Neuronal stem cell (in vitro differentiated cells): ENCODE results near the gene RETSAT.

Experiments
- DNase-seq: peaks from one replicate; pipeline ENCODE4 v3.0.0-alpha.2; 2013; ENCODE audit warnings: low spot score
- H2AFZ ChIP-seq: one replicate; pipeline ENCODE4 v1.6.1; 2013; ENCODE audit warnings: mild to moderate bottlenecking, low read length, inconsistent platforms
- H2AK5ac ChIP-seq: 2 replicates; pipeline ENCODE4 v1.6.1; 2013; ENCODE audit warnings: low read depth, mild to moderate bottlenecking, inconsistent platforms, low read length, moderate library complexity, mixed read lengths
- H2BK120ac ChIP-seq: 2 replicates; pipeline ENCODE4 v1.6.1; 2013; ENCODE audit warnings: low read depth, mild to moderate bottlenecking, inconsistent platforms, low read length, moderate library complexity, mixed read lengths
- H2BK12ac ChIP-seq: one replicate; pipeline ENCODE4 v1.6.1; 2013; ENCODE audit warnings: low read length, inconsistent platforms
- H2BK15ac ChIP-seq: 2 replicates; pipeline ENCODE4 v1.6.1; 2013; ENCODE audit warnings: mild to moderate bottlenecking, low read length, inconsistent platforms, mixed read lengths
- H2BK5ac ChIP-seq: one replicate; pipeline ENCODE4 v1.6.1; 2013; ENCODE audit warnings: inconsistent platforms, mild to moderate bottlenecking, low read length, moderate library complexity
- H3K14ac ChIP-seq: one replicate; pipeline ENCODE4 v1.6.1; 2013; ENCODE audit warnings: low read length, inconsistent platforms
- H3K18ac ChIP-seq: 2 replicates; pipeline ENCODE4 v1.6.1; 2013; ENCODE audit warnings: low read length, inconsistent platforms
- H3K23ac ChIP-seq: 2 replicates; pipeline ENCODE4 v1.6.1; 2013; ENCODE audit warnings: low read depth, mild to moderate bottlenecking, mixed read lengths, low read length, inconsistent platforms; ENCODE audit not compliant: poor library complexity
- H3K27ac ChIP-seq: replicated peaks from 3 replicates; pipeline ENCODE4 v1.5.1; 2013; ENCODE audit warnings: low read length, inconsistent platforms
- H3K27me3 ChIP-seq, 3 experiments: 2 replicates each; pipeline ENCODE4 v1.6.1; 2013; ENCODE audit warnings: low read length in 3 of 3, mild to moderate bottlenecking in 2 of 3, inconsistent platforms in 1 of 3, low read depth in 1 of 3, mixed read lengths in 1 of 3, moderate library complexity in 1 of 3; ENCODE audit not compliant: control insufficient read depth in 3 of 3, insufficient read depth in 3 of 3
- H3K36me3 ChIP-seq, 2 donors: replicated peaks in 1 of 2; 2 replicates each; pipeline ENCODE4 v1.6.1; 2013; ENCODE audit warnings: low read length in 2 of 2; ENCODE audit not compliant: control insufficient read depth in 2 of 2, insufficient read depth in 2 of 2
- H3K4ac ChIP-seq: 2 replicates; pipeline ENCODE4 v1.6.1; 2013; ENCODE audit warnings: inconsistent platforms, mild to moderate bottlenecking, low read length, moderate library complexity
- H3K4me1 ChIP-seq, 2 donors: 1 replicate in 1 of 2; 2 replicates in 1 of 2; pipeline ENCODE4 v1.6.1; 2013; ENCODE audit warnings: low read length in 2 of 2, low read depth in 1 of 2; ENCODE audit not compliant: control insufficient read depth in 2 of 2, insufficient read depth in 1 of 2
- H3K4me2 ChIP-seq: one replicate; pipeline ENCODE4 v1.6.1; 2013; ENCODE audit warnings: mild to moderate bottlenecking, low read length, inconsistent platforms; ENCODE audit not compliant: insufficient read depth, poor library complexity, severe bottlenecking
- H3K4me3 ChIP-seq, 2 donors: 2 replicates each; pipeline ENCODE4 v1.5.1; 2013; ENCODE audit warnings: low read length in 2 of 2, mild to moderate bottlenecking in 2 of 2, inconsistent platforms in 1 of 2, moderate library complexity in 1 of 2
- H3K79me1 ChIP-seq: one replicate; pipeline ENCODE4 v1.6.1; 2013; ENCODE audit warnings: low read depth, mild to moderate bottlenecking, inconsistent platforms, low read length, moderate library complexity
- H3K9ac ChIP-seq: one replicate; pipeline ENCODE4 v1.6.1; 2013; ENCODE audit warnings: mild to moderate bottlenecking, low read depth, low read length, inconsistent platforms; ENCODE audit not compliant: poor library complexity
- H3K9me3 ChIP-seq, 2 donors: replicated peaks in 1 of 2; 2 replicates each; pipeline versions ENCODE3 to v1.6.1; 2013; ENCODE audit warnings: low read length in 2 of 2, mild to moderate bottlenecking in 2 of 2, inconsistent platforms in 1 of 2, low read depth in 1 of 2, mixed read lengths in 1 of 2, moderate library complexity in 1 of 2; ENCODE audit not compliant: control insufficient read depth in 2 of 2, insufficient read depth in 1 of 2
- H4K8ac ChIP-seq: one replicate; pipeline ENCODE4 v1.6.1; 2013; ENCODE audit warnings: low read depth, mild to moderate bottlenecking, inconsistent platforms, low read length, moderate library complexity
- H4K91ac ChIP-seq: one replicate; pipeline ENCODE4 v1.6.1; 2013; ENCODE audit warnings: low read length, low read depth, mild to moderate bottlenecking, inconsistent platforms; ENCODE audit not compliant: poor library complexity
- WGBS, 2 donors: extraction: QIAGEN DNeasy Blood & Tissue Kit; methylation state at CpG; one replicate each; pipeline ENCODE4 v1.1.7; 2013; ENCODE audit warnings: missing lambda C conversion rate in 2 of 2, mixed read lengths in 1 of 2; ENCODE audit not compliant: insufficient read length in 2 of 2, insufficient replicate concordance in 1 of 2; ENCODE audit errors: extremely low coverage in 2 of 2; 5-methylcytosine and 5-hydroxymethylcytosine counted together

RETSAT gene

GRCh38 chr2:85394261-85394681 is 39.9 kb upstream of the RETSAT start:
- Histone ChIP-seq H2AK5ac (no peak overlapping the region), H3K23ac (no peak overlapping the region), H3K9me3 (no peaks in the 10 kb centered on the region), H4K8ac (no peak overlapping the region), H3K27ac (no peak overlapping the region), H3K4me3 (no peak overlapping the region), H3K4me2 (no peak overlapping the region), H3K27me3 (no peaks in the 10 kb centered on the region), H2BK12ac (no peak overlapping the region), H3K14ac (peak overlapping the region; percentile 9), H3K4ac (no peak overlapping the region), H2BK5ac (no peak overlapping the region), H2BK15ac (no peak overlapping the region), H3K4me1 (peaks cover 4 to 8% of the 10 kb centered on the region in 2 donors), H3K79me1 (peaks cover 2% of the 10 kb centered on the region), H2AFZ (no peak overlapping the region), H3K18ac (no peak overlapping the region), H4K91ac (no peak overlapping the region), H3K36me3 (peaks cover 5 to 7% of the 10 kb centered on the region in 2 donors), H3K9ac (no peak overlapping the region), H2BK120ac (no peak overlapping the region)
- no peak for DNase-seq
- no CpG with 5 or more reads among the region's 4 CpGs for WGBS, 2 donors

DNA sequence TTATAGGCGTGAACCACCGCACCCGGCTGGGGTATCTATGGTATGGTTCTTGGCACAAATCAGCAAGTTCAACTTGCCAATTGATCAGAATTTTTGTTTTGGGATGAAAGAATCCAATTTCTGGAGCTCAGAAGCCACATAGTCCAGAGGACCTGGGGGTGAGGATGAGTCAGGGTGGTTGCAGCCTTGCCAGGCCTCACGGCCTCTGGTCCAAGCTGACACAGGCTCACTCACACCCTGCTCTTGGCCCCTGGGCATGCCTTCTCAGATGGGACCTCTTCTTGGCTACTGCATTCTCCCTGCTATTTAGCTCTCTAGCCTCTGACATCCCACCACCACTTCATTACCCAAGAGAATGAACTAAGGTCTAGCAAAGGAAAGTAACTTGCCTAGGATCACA is 39.5 kb upstream of the RETSAT start:
- H2AK5ac ChIP-seq: no peak overlapping the region
- H3K4ac ChIP-seq: no peak overlapping the region
- no peak overlapping the region for H3K9ac ChIP-seq
- H3K23ac ChIP-seq: no peak overlapping the region
- H3K4me2 ChIP-seq: no peak overlapping the region
- peaks cover 5 to 7% of the 10 kb centered on the region in 2 donors for H3K36me3 ChIP-seq
- no peak overlapping the region for H2AFZ ChIP-seq
- H3K27me3 ChIP-seq: no peaks in the 10 kb centered on the region
- H3K4me1 ChIP-seq: peaks cover 8 to 12% of the 10 kb centered on the region in 2 donors
- no peak overlapping the region for H4K8ac ChIP-seq
- H3K79me1 ChIP-seq: peaks cover 2% of the 10 kb centered on the region
- WGBS, 2 donors: no CpG with 5 or more reads among the region's 4 CpGs
- H2BK120ac ChIP-seq: no peak overlapping the region
- no peak overlapping the region for H2BK5ac ChIP-seq
- H3K4me3 ChIP-seq: no peak overlapping the region
- no peak overlapping the region for H3K27ac ChIP-seq
- no peak overlapping the region for H3K18ac ChIP-seq
- no peak overlapping the region for H4K91ac ChIP-seq
- no peak overlapping the region for H2BK15ac ChIP-seq
- no peak for DNase-seq
- no peak overlapping the region for H3K14ac ChIP-seq
- H3K9me3 ChIP-seq: no peaks in the 10 kb centered on the region
- H2BK12ac ChIP-seq: no peak overlapping the region

DNA sequence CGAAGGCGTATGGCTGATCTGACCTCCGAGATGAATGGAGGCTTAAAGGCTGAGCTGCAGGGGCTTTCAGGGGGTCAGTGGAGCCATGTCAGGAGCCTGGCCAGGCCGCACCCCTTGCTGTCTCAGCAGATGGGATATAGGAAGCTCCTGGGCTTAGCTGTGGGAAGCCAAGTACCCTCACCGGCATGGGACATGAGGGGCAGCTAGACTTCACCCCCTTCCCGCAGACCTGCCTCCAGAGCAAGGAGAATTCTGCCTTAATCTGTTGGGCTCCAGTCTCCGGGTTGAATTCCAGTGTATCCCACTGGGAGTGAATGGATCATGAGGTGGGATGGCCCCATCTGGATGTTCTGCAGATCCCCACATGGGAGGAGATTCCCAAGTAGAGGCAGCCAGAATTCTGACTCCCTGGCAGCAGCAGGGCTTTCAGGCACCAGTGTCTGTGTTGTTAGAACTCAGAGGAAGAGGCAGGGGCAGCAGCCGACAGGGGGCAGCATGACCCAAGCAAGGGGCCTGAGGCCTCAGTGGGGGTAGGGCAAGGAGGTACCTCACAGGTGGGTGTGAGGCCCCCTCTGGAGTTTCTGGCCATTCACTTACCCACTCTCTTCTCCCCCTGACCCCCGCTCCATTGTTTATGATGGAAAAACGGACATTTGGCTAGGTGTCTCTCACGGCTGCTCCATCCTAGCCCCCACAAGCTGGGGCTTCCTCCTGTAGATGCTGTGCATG is 36.8 kb upstream of the RETSAT start:
- H3K27ac ChIP-seq: no peak overlapping the region
- H2AFZ ChIP-seq: no peak overlapping the region
- DNase-seq: no peak
- no peak overlapping the region for H2BK12ac ChIP-seq
- H3K4ac ChIP-seq: no peak overlapping the region
- no peak overlapping the region for H3K18ac ChIP-seq
- no peak overlapping the region for H2AK5ac ChIP-seq
- no peak overlapping the region for H2BK5ac ChIP-seq
- H3K36me3 ChIP-seq: peaks cover 7 to 15% of the 10 kb centered on the region in 2 donors
- no peaks in the 10 kb centered on the region for H3K9me3 ChIP-seq
- no CpG with 5 or more reads among the region's 11 CpGs for WGBS, 2 donors
- H2BK15ac ChIP-seq: no peak overlapping the region
- no peak overlapping the region for H3K4me3 ChIP-seq
- no peak overlapping the region for H3K23ac ChIP-seq
- no peak overlapping the region for H3K4me2 ChIP-seq
- no peak overlapping the region for H4K91ac ChIP-seq
- H4K8ac ChIP-seq: no peak overlapping the region
- no peak overlapping the region for H2BK120ac ChIP-seq
- H3K4me1 ChIP-seq: peaks cover 15 to 16% of the 10 kb centered on the region in 2 donors
- H3K27me3 ChIP-seq: no peaks in the 10 kb centered on the region
- H3K9ac ChIP-seq: no peak overlapping the region
- H3K79me1 ChIP-seq: no peaks in the 10 kb centered on the region
- no peak overlapping the region for H3K14ac ChIP-seq

DNA sequence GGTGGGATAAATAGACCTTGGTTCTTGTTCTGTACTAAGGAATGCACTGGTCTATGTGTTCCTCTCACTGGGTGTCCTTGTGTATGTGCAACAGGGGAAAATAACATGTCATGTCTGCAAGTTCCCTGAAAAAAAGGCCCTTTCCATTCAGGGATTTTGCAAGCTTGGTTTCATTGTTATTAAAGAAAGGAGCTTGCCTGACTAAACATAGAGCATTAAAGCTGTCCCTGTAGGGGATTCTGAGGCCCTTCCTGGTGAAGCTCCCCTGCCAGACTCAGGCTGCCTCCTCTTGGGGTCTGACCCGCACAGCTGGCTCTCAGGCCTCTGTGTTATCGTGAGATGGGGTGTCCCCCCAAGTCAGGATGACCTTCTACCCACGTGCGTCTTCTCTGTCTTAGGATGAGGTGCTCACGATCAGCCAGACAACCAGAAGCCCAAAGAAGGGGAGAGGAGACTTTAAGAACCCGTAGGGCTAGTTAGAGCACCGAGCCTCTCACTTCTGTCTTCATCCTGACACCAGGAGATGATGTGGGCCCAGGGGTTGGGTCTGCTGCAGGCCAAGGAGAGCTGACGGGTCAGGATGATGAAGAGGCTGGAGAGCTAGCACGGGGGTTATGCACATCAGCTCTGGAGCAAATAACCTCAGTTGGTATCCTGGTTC is 34.7 kb upstream of the RETSAT start:
- Histone ChIP-seq H3K79me1 (no peaks in the 10 kb centered on the region), H2BK12ac (no peak overlapping the region), H2AK5ac (no peak overlapping the region), H2BK120ac (no peak overlapping the region), H2AFZ (no peak overlapping the region), H3K9ac (no peak overlapping the region), H3K14ac (no peak overlapping the region), H3K23ac (no peak overlapping the region), H2BK5ac (no peak overlapping the region), H3K36me3 (peaks cover 8 to 22% of the 10 kb centered on the region in 2 donors), H3K4me3 (no peak overlapping the region), H4K8ac (no peak overlapping the region), H3K9me3 (no peaks in the 10 kb centered on the region), H3K27me3 (no peaks in the 10 kb centered on the region), H2BK15ac (no peak overlapping the region), H3K18ac (peak overlapping the region; percentile 36), H4K91ac (no peak overlapping the region), H3K4me1 (peaks cover 14 to 19% of the 10 kb centered on the region in 2 donors), H3K4ac (no peak overlapping the region), H3K27ac (no peak overlapping the region), H3K4me2 (no peak overlapping the region)
- DNase-seq: no peak
- no CpG with 5 or more reads among the region's 9 CpGs for WGBS, 2 donors
